Tibial artery (tissue), 4 donors: ENCODE data around the gene ZNF441.

ENCODE experiments used
- DNase-seq, 2 donors: peaks; one replicate each; pipeline ENCODE4 v3.0.0-alpha.2; 2019
- H3K27ac ChIP-seq, 2 donors: fragments of 200-600 bp; sonication (generic) in 1 of 2; 1 replicate in 1 of 2; 2 replicates in 1 of 2; pipeline ENCODE4 v1.5.1; 2018 to 2019; ENCODE audit warnings: mild to moderate bottlenecking in 1 of 2
- H3K27me3 ChIP-seq, 2 donors: fragments of 200-600 bp; sonication (generic) in 1 of 2; one replicate each; pipeline versions ENCODE4 v1.5.1 to v1.6.0; 2016 to 2019
- H3K36me3 ChIP-seq, 3 donors: fragments of 200-600 bp; sonication (generic) in 2 of 3; one replicate each; pipeline ENCODE4 v1.5.1; 2016 to 2019; ENCODE audit warnings: mild to moderate bottlenecking in 2 of 3
- H3K4me1 ChIP-seq, 4 donors: fragments of 200-600 bp; sonication (generic) in 2 of 4; 1 replicate in 3 of 4; 2 replicates in 1 of 4; pipeline ENCODE4 v1.5.1; 2016 to 2019
- H3K4me3 ChIP-seq, 2 donors: fragments of 200-600 bp; sonication (generic) in 1 of 2; 1 replicate in 1 of 2; 2 replicates in 1 of 2; pipeline ENCODE4 v1.5.1; 2018 to 2019; ENCODE audit warnings: mild to moderate bottlenecking in 2 of 2
- H3K9me3 ChIP-seq, 3 donors: fragments of 200-600 bp; sonication (generic) in 1 of 3; one replicate each; pipeline ENCODE4 v1.5.1; 2016 to 2019
- CTCF ChIP-seq, 2 experiments: fragments of 200-600 bp in 1 of 2; fragments of 450-650 bp in 1 of 2; IDR thresholded peaks; one replicate each; pipeline ENCODE4 v1.5.1; 2017 to 2019; ENCODE audit warnings: antibody characterized with exemption in 2 of 2, mild to moderate bottlenecking in 1 of 2, moderate library complexity in 1 of 2
- intact Hi-C: fragments of 100-400 bp; cut with DNase I; formaldehyde crosslinking; loops from one replicate; pipeline ENCODE4 v1.15.0; 2023; ENCODE audit warnings: low total_unique reads

The ZNF441 gene

DNA sequence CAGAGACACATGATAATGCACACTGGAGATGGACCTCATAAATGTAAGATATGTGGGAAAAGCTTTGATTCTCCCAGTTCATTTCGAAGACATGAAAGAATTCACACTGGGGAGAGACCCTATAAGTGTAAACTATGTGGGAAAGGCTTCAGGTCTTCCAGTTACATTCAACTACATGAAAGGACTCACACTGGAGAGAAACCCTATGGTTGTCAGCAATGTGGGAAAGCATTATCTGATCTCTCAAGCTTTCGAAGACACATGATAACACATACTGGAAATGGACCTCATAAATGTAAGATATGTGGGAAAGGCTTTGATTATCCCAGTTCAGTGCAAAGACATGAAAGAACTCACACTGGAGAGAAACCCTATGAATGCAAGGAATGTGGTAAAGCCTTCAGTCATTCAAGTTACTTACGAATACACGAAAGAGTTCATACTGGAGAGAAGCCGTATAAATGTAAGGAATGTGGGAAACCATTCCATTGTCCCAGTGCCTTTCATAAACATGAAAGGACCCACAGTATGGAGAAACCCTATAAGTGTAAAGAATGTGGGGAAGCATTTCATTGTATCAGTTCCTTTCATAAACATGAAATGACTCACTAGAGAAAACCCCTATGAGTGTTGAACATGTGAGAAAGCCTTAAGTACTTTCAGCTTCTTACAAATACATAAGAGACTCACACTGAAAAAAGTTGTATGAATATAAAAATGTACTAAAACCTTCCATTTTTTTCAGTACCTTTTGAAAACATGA, 14.7 kb downstream of the ZNF441 start:
- H3K4me1 ChIP-seq: no peaks in the 10 kb centered on the region
- intact Hi-C loops: loop anchor here (5.0 kb wide), 1 partner anchor 1746 kb away; no protein-coding TSS in a partner anchor
- DNase-seq: no peak
- peaks cover 6 to 100% (median 70%) of the 10 kb centered on the region in 3 donors for H3K9me3 ChIP-seq
- TF ChIP-seq CTCF (IDR thresholded peaks at IDR 0.05): no peak
- peaks cover 69 to 92% (median 81%) of the 10 kb centered on the region in 3 donors for H3K36me3 ChIP-seq
- H3K27me3 ChIP-seq: no peaks in the 10 kb centered on the region
- H3K27ac ChIP-seq: no peak overlapping the region
- no peak overlapping the region for H3K4me3 ChIP-seq

DNA sequence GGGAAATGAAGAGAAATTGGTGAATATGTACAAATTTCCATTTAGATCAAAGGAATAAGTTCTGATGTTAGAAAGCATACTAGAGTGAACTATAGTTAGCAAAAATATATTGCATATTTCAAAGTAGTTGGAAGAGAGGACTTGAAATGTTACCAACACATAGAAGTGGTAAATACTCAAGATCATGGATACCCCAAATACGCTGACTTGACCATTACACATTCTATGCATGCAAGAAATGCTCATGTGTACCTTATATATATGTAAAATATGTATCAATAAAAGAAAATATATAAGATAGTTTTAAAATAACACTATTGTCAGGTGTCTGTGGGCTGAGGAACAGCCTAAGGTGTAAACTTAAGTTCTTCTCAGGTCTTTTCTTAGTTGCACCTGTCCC, 17.0 kb downstream of the ZNF441 start:
- intact Hi-C loops: loop anchor here (5.0 kb wide), 1 partner anchor 1744 kb away; no protein-coding TSS in a partner anchor
- H3K4me3 ChIP-seq: no peak overlapping the region

GRCh38 chr19:11784356-11784755, 17.6 kb downstream of the ZNF441 start:
- Histone ChIP-seq H3K9me3 (peaks cover 11 to 99% (median 76%) of the 10 kb centered on the region in 3 donors), H3K27ac (no peak overlapping the region), H3K4me3 (no peak overlapping the region), H3K4me1 (no peaks in the 10 kb centered on the region), H3K27me3 (no peaks in the 10 kb centered on the region), H3K36me3 (peaks cover 40 to 72% (median 52%) of the 10 kb centered on the region in 3 donors)
- intact Hi-C loops: loop anchor here (5.0 kb wide), 1 partner anchor 1743 kb away; no protein-coding TSS in a partner anchor
- no peak for TF ChIP-seq CTCF (IDR thresholded peaks at IDR 0.05)
- DNase-seq: no peak

More for the DNA sequence above, 17.0 kb downstream of the ZNF441 start:
- peaks cover 46 to 74% (median 58%) of the 10 kb centered on the region in 3 donors for H3K36me3 ChIP-seq
- H3K27ac ChIP-seq: no peak overlapping the region
- DNase-seq: no peak
- no peaks in the 10 kb centered on the region for H3K4me1 ChIP-seq
- peaks cover 11 to 99% (median 80%) of the 10 kb centered on the region in 3 donors for H3K9me3 ChIP-seq
- no peak for TF ChIP-seq CTCF (IDR thresholded peaks at IDR 0.05)
- no peaks in the 10 kb centered on the region for H3K27me3 ChIP-seq

DNA sequence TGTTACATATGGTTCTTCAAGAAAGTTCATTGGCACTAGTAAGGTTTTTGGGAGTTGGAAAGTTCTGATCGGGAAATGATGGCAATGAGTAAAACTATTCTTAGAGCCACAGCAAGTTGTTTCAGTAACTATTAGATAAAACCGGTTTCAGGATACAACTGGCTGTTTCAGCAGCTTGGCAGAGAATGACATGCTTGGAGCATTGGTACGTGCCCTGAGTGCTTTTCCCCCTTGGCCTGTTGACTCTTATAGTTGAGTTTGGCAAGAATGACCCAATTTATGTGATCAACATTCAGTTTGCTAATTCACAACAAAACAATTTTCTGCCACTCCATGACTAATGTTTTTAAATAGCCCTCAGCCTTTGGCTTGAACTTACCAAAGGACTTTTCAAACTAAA, 20.7 kb downstream of the ZNF441 start:
- H3K27ac ChIP-seq: no peak overlapping the region
- H3K4me3 ChIP-seq: no peak overlapping the region
- peaks cover 11 to 44% (median 20%) of the 10 kb centered on the region in 3 donors for H3K36me3 ChIP-seq
- DNase-seq: no peak
- intact Hi-C loops: no loop called here
- H3K9me3 ChIP-seq: peaks cover 8 to 92% (median 50%) of the 10 kb centered on the region in 3 donors
- H3K27me3 ChIP-seq: no peaks in the 10 kb centered on the region
- no peaks in the 10 kb centered on the region for H3K4me1 ChIP-seq
- no peak for TF ChIP-seq CTCF (IDR thresholded peaks at IDR 0.05)

DNA sequence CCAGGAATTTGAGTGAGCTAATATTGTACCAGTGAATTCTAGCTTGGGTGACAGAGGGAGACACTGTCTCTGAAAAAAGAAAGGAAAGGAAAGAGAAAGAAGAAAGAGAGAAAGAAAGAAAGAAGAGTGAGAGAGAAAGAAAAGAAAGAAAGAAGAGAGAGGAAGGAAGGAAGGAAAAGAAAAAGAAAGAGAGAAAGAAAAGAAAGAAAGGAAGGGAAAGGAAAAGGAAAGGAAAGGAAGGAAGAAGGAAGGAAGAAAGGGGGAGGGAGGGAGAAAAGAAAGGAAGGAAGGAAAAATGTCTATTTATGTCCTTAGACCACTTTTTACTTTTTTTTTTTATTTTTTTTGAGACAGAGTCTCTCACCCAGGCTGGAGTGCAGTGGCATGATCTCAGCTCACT, 26.1 kb downstream of the ZNF441 start:
- Histone ChIP-seq H3K36me3 (peaks cover 0 to 8% (median 0%) of the 10 kb centered on the region in 3 donors), H3K27ac (no peak overlapping the region), H3K27me3 (no peaks in the 10 kb centered on the region), H3K4me1 (peaks cover 0 to 9% (median 8%) of the 10 kb centered on the region in 4 donors), H3K9me3 (peaks cover 0 to 41% (median 11%) of the 10 kb centered on the region in 3 donors), H3K4me3 (no peak overlapping the region)
- no peak for TF ChIP-seq CTCF (IDR thresholded peaks at IDR 0.05)
- DNase-seq: no peak
- intact Hi-C loops: loop anchor here (10.0 kb wide), 1 partner anchor 92 kb away; the partner anchor contains the start of gene ZNF69
